ENCODE data around the gene RHEBL1.

The RHEBL1 gene

DNA sequence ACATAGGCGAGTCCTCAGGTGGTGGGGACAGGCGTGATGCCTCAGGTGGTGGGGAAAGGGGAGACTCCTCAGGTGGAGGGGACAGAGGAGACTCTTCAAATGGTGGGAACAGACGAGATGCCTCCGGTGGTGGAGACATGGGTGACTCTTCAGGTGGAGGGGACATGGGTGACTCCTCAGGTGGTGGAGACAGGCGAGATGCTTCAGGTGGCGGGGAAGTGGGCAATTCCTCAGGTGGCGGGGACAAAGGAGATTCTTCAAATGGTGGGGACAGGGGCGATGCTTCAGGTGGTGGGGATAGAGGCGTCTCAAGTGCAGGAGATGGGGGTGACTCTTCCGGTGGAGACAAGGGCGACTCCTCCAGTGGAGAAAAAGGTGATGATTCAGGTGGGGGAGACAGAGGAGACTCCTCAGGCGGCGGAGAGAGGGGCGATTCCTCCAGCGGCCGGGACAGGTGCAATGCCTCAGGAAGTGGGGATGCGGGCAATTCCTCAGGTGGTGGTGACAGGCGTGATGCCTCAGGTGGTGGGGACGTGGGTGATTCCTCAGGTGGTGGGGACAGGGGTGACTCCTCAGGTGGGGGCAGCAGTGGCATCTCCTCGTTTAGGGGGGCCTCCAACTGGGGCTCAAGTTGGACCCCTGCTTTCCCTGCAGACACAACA lies 17.9 kb downstream of the RHEBL1 start:
- Histone ChIP-seq H3K4me1 (ENCODE audit: insufficient read depth, low read length) (peaks cover 9% of the 10 kb centered on the region), H3K27ac (ENCODE audit: low read depth, low read length) (no peak overlapping the region), H3K9ac (ENCODE audit: low read depth, low read length) (no peak overlapping the region), H3K27me3 (ENCODE audit: insufficient read depth, low read length) (no peaks in the 10 kb centered on the region), H3K4me3 (ENCODE audit: low read length) (no peak overlapping the region), H3K36me3 (ENCODE audit: insufficient read depth, low read length) (peaks cover 87% of the 10 kb centered on the region), H3K9me3 (ENCODE audit: insufficient read depth, low read depth, low read length) (no peaks in the 10 kb centered on the region)
- 94% methylated on average over 20 of the region's 20 CpGs for WGBS

DNA sequence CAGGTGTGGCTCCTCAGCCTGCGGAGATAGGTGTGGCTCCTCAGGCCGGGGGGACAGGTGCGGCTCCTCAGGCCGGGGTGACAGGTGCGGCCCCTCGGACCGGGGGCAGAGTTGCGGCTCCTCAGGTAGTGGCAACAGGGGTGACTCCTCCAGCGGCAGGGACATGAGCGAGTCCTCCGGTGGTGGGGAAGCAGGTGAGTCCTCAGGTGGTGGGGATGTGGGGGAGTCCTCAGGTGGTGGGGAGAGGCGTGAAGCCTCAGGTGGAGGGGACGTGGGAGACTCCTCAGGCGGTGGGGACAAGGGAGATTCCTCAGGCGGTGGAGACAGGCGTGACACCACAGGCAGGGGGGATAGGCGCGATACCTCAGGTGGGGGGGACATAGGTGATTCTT lies 18.4 kb downstream of the RHEBL1 start:
- Histone ChIP-seq H3K9ac (ENCODE audit: low read depth, low read length) (no peak overlapping the region), H3K4me3 (ENCODE audit: low read length) (no peak overlapping the region), H3K27me3 (ENCODE audit: insufficient read depth, low read length) (no peaks in the 10 kb centered on the region), H3K4me1 (ENCODE audit: insufficient read depth, low read length) (peaks cover 4% of the 10 kb centered on the region), H3K36me3 (ENCODE audit: insufficient read depth, low read length) (peaks cover 92% of the 10 kb centered on the region), H3K9me3 (ENCODE audit: insufficient read depth, low read depth, low read length) (no peaks in the 10 kb centered on the region), H3K27ac (ENCODE audit: low read depth, low read length) (no peak overlapping the region)
- WGBS, result 97% methylated on average over 18 of the region's 18 CpGs

DNA sequence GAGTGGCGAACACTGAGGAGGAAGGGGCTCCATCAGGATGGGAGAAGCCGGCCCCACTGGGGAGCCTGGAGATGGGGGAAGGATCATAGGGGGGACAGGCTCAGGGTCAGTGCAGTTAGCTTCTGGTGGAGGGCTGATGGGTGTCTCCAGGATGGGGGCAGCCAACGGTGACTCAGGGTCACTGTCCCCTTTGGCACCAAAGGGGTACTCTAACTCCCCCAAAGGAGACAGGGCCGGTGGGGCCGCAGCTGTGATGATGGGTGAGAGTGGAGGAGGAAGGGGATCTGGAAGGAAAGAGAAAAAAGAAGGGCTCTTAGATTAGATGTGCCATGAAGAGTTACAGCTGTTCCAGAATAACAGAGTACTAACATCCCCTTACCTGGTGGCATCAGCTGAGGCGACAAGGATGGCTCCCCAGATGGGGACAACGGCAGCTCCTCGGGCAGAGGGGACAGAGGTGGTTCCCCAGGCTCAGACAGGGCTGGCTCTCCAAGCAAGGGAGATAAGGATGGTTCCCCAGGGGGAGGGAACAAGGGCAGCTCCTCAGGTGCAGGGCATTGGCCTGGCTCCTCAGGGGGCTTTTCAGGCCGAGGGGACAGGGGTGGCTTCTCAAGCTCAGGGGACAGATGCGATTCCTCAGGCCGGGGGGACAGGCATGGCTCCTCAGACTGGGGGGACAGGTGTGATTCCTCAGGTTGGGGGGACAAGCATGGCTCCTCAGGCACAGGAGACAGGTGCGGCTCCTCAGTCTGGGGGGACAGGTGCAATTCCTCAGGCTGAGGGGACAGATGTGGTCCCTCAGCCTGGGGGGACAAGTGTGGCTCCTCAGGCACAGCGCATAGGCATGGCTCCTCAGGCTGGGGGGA lies 19.0 kb downstream of the RHEBL1 start:
- Histone ChIP-seq H3K4me1 (ENCODE audit: insufficient read depth, low read length) (no peaks in the 10 kb centered on the region), H3K27ac (ENCODE audit: low read depth, low read length) (no peak overlapping the region), H3K4me3 (ENCODE audit: low read length) (no peak overlapping the region), H3K9me3 (ENCODE audit: insufficient read depth, low read depth, low read length) (no peaks in the 10 kb centered on the region), H3K9ac (ENCODE audit: low read depth, low read length) (no peak overlapping the region), H3K36me3 (ENCODE audit: insufficient read depth, low read length) (peaks cover 99% of the 10 kb centered on the region), H3K27me3 (ENCODE audit: insufficient read depth, low read length) (no peaks in the 10 kb centered on the region)
- WGBS, result 94% methylated on average over 13 of the region's 13 CpGs

DNA sequence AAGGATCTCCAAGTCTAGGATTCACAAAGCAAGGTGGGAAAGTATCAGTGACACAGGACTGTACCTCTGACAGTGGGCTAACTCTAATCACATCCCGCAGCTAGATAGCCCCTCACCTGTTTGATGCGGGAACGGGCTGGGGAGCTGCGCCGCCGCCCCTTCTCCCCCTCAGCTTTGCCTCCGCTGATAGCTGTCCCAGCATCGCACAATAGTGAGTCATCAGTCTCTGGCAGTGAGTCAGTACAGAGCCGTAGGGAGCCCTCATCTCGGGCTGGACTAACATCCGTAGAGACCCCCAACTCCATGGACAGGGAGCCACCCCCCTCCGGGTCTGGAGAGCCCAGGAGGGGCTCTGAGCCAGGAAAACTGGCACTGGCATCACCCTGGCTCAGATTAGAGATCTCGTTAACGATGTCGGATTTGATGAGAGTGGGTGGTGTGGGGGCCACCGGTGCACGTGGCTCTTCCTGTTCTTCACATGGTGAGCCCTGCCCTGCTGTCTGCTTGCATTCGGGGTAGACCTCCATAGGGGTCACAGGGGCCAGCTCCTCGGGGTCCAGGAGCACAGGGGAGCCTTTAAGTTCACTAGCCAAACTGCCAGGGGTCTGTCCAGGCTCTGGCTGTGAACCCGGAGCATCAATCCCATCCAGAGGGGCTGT lies 20.1 kb downstream of the RHEBL1 start:
- H3K9me3 ChIP-seq (ENCODE audit: insufficient read depth, low read depth, low read length), result no peaks in the 10 kb centered on the region
- H3K4me1 ChIP-seq (ENCODE audit: insufficient read depth, low read length), result no peaks in the 10 kb centered on the region
- no peak overlapping the region for H3K4me3 ChIP-seq (ENCODE audit: low read length)
- no peaks in the 10 kb centered on the region for H3K27me3 ChIP-seq (ENCODE audit: insufficient read depth, low read length)
- peaks cover 99% of the 10 kb centered on the region for H3K36me3 ChIP-seq (ENCODE audit: insufficient read depth, low read length)
- 93% methylated on average over 20 of the region's 20 CpGs for WGBS
- no peak overlapping the region for H3K27ac ChIP-seq (ENCODE audit: low read depth, low read length)
- H3K9ac ChIP-seq (ENCODE audit: low read depth, low read length), result no peak overlapping the region

DNA sequence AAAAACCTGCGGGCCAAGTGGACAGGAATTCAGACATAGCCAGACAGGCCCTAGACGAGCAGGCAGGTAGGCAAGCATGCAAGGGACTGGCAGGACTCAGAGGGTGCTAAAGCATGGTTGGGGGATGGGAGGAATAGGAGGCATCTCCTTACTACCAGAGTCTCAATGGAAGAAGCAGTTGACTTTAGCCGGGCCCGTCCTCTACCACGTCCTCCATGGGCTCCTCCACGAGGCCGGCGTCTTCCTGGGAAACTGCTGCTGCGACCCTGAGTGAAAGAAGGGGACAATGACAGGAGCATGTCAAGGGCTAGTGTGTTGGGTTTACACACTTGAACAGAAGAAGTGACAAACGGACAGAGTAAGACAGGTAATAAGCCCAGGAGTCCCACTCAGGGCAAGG lies 20.8 kb downstream of the RHEBL1 start:
- no peak overlapping the region for H3K4me3 ChIP-seq (ENCODE audit: low read length)
- WGBS, result 94% methylated on average over 10 of the region's 10 CpGs

DNA sequence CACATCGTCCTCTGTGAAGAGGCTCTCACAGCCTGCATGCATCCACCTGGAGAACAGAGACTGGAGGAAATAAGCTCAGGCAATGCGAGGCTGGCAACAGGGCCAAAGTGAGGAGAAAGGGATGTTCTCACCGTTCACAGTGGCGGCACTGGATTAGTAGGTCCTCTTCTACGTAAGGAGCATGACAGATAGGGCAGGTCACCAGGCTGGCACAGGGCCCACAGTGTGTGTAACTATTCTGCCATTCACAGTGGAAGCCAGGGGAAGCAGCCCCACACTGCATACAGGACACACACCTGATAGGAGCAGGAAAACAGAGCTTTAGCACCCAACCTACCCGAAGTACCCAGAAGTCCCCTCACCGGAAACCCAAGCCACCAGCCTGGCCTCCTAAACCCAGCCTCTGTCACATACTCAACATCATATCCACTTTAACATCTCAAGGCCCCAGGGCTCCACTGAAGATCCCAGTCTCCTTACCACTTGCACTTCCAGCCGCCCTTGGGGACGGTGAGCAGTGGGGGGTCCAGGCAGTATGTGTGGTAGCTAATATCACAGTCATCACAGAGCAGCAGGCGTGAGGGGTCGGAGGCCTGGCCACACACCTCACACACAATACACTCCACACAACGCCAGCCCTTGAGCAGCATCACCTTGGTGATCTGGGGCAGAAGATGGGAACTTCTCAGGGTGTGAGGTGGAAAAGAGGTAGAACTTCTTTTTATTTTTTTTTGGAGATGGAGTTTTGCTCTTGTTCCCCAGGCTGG lies 23.5 kb downstream of the RHEBL1 start:
- 97% methylated on average over 11 of the region's 12 CpGs for WGBS
- H3K36me3 ChIP-seq (ENCODE audit: insufficient read depth, low read length), result peaks cover 98% of the 10 kb centered on the region
- no peaks in the 10 kb centered on the region for H3K9me3 ChIP-seq (ENCODE audit: insufficient read depth, low read depth, low read length)
- H3K4me1 ChIP-seq (ENCODE audit: insufficient read depth, low read length), result no peaks in the 10 kb centered on the region
- no peaks in the 10 kb centered on the region for H3K27me3 ChIP-seq (ENCODE audit: insufficient read depth, low read length)
- no peak overlapping the region for H3K9ac ChIP-seq (ENCODE audit: low read depth, low read length)
- no peak overlapping the region for H3K27ac ChIP-seq (ENCODE audit: low read depth, low read length)
- H3K4me3 ChIP-seq (ENCODE audit: low read length), result no peak overlapping the region

More for the DNA sequence above, 20.8 kb downstream of the RHEBL1 start:
- Histone ChIP-seq H3K9ac (ENCODE audit: low read depth, low read length) (no peak overlapping the region), H3K36me3 (ENCODE audit: insufficient read depth, low read length) (peaks cover 99% of the 10 kb centered on the region), H3K27ac (ENCODE audit: low read depth, low read length) (no peak overlapping the region), H3K4me1 (ENCODE audit: insufficient read depth, low read length) (no peaks in the 10 kb centered on the region), H3K27me3 (ENCODE audit: insufficient read depth, low read length) (no peaks in the 10 kb centered on the region), H3K9me3 (ENCODE audit: insufficient read depth, low read depth, low read length) (no peaks in the 10 kb centered on the region)

DNA sequence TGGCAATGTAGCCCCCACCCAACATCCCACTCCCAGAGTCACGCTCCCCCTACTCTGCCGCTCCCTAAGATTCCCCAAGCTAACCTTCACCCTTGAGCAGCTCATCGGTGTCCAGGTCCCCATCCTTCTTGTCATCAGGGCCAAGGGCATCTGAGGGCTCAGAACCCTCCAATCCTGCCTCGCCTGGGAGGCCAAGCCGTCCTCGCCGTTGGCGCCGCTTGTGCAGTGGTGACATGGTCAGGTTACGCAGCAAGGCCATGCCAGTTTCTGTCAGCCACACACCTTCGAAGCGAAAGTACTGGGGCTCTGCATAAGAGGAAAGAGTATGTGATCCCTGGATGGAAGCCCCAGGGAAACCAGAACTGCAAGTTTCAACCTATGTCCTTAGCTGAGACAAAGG lies 25.1 kb downstream of the RHEBL1 start:
- Histone ChIP-seq H3K27me3 (ENCODE audit: insufficient read depth, low read length) (no peaks in the 10 kb centered on the region), H3K9me3 (ENCODE audit: insufficient read depth, low read depth, low read length) (no peaks in the 10 kb centered on the region), H3K9ac (ENCODE audit: low read depth, low read length) (no peak overlapping the region), H3K4me3 (ENCODE audit: low read length) (no peak overlapping the region), H3K36me3 (ENCODE audit: insufficient read depth, low read length) (peaks cover 98% of the 10 kb centered on the region), H3K27ac (ENCODE audit: low read depth, low read length) (no peak overlapping the region), H3K4me1 (ENCODE audit: insufficient read depth, low read length) (no peaks in the 10 kb centered on the region)
- 96% methylated on average over 12 of the region's 12 CpGs for WGBS

DNA sequence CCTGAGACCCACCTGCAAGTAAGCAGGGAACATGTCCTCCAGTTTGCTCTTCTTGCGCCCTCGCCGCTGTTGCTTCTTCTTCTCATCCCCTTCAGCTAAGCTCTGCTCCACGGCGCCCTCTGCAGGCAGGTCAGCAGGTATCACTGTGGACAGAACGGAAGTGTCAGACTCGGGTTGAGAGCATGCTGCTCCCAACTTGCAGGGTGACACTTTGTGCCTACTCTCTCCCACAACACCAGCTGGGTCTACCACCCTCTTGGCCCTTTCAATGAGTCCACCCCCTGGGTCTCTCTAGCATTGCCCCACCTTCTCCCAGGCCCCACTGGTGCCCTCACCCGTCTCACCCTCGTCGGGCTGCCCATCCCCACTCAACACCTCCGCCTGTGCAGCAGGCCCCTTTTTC lies 25.9 kb downstream of the RHEBL1 start:
- Histone ChIP-seq H3K9me3 (ENCODE audit: insufficient read depth, low read depth, low read length) (no peaks in the 10 kb centered on the region), H3K9ac (ENCODE audit: low read depth, low read length) (no peak overlapping the region), H3K27ac (ENCODE audit: low read depth, low read length) (no peak overlapping the region), H3K36me3 (ENCODE audit: insufficient read depth, low read length) (peaks cover 98% of the 10 kb centered on the region), H3K27me3 (ENCODE audit: insufficient read depth, low read length) (no peaks in the 10 kb centered on the region), H3K4me1 (ENCODE audit: insufficient read depth, low read length) (no peaks in the 10 kb centered on the region), H3K4me3 (ENCODE audit: low read length) (no peak overlapping the region)
- 73% methylated on average over 11 of the region's 11 CpGs for WGBS

DNA sequence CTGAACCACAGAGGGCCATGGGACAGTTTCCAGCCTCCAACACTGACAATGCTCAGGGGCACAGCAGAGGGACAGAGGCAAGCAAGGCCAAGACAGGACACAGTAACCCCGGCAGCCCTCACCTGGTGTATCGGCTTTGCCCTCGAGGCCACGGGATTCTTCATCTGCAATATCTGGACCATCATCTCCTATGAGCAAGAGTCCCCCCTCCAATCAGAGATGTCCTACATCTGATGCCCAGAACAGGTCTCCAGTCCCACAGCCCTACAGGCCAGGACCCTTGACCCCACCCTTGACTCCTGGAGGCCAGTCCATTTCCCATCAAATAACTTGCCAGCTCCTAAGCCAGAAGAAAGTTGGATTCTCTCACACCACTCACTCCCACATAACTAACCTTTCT lies 26.5 kb downstream of the RHEBL1 start:
- no peaks in the 10 kb centered on the region for H3K4me1 ChIP-seq (ENCODE audit: insufficient read depth, low read length)
- no peaks in the 10 kb centered on the region for H3K27me3 ChIP-seq (ENCODE audit: insufficient read depth, low read length)
- no peak overlapping the region for H3K4me3 ChIP-seq (ENCODE audit: low read length)
- no peak overlapping the region for H3K9ac ChIP-seq (ENCODE audit: low read depth, low read length)
- H3K9me3 ChIP-seq (ENCODE audit: insufficient read depth, low read depth, low read length), result no peaks in the 10 kb centered on the region
- no peak overlapping the region for H3K27ac ChIP-seq (ENCODE audit: low read depth, low read length)
- WGBS, result 95% methylated on average over 4 of the region's 4 CpGs
- peaks cover 98% of the 10 kb centered on the region for H3K36me3 ChIP-seq (ENCODE audit: insufficient read depth, low read length)

DNA sequence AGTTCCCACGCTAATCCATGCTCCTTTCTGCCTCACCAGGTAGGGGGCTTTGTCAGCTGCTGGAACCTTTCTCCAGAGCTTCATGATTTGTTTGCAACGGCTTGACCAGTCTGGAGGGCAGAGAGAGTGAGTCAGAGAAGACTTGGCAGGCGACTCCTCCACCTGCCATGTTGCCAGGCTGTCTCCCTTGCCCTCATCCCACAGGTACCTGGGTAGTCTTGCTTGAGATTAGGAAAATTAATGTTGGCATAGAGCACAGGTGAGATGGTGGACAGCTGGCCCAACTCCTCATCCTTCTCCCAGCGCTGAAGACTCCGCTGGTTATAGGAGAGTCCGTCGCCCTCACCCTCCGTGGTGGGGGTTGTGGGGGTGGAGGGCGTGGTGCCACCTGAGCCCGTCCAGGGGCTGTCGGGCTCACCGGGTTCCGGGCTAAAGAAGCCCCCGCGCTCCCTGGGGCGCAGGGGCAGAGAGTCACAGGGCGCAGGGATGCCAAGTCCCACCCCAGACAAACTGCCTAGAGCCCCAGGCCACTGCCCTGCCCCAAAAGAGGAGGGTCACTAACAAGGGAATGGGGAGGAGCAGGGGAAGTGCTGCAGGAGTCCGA lies 27.8 kb downstream of the RHEBL1 start:
- H3K4me1 ChIP-seq (ENCODE audit: insufficient read depth, low read length), result no peaks in the 10 kb centered on the region
- no peak overlapping the region for H3K4me3 ChIP-seq (ENCODE audit: low read length)
- H3K27me3 ChIP-seq (ENCODE audit: insufficient read depth, low read length), result no peaks in the 10 kb centered on the region
- no peak overlapping the region for H3K9ac ChIP-seq (ENCODE audit: low read depth, low read length)
- WGBS, result 95% methylated on average over 18 of the region's 18 CpGs
- no peak overlapping the region for H3K27ac ChIP-seq (ENCODE audit: low read depth, low read length)
- no peaks in the 10 kb centered on the region for H3K9me3 ChIP-seq (ENCODE audit: insufficient read depth, low read depth, low read length)
- H3K36me3 ChIP-seq (ENCODE audit: insufficient read depth, low read length), result peaks cover 100% of the 10 kb centered on the region

All from HUES64 (cell line).